ENCODE results near the gene PSMG4.
A peak's percentile ranks its signal among the peaks of the same experiment; 100 is the strongest.
"Not testable (repeated sequence)": the region's sequence is repeated elsewhere in the genome, so short reads cannot be mapped to it uniquely, and the experiment has no call there.

The PSMG4 gene

GRCh38 chr6:3230900-3231246, 27.9 kb upstream of the PSMG4 start:
- DNase-seq = no peak

- no peak for DNase-seq
Observed at GRCh38 chr6:3231247-3232016, 27.3 kb upstream of the PSMG4 start.

- no peak for DNase-seq
Observed at GRCh38 chr6:3232017-3232945, 26.5 kb upstream of the PSMG4 start.

GRCh38 chr6:3233321-3233720, 25.4 kb upstream of the PSMG4 start:
- DNase-seq = no peak

GRCh38 chr6:3233904-3234303, 24.8 kb upstream of the PSMG4 start:
- no peak for DNase-seq

- no peak for DNase-seq
Observed at GRCh38 chr6:3235486-3235885, 23.3 kb upstream of the PSMG4 start.

GRCh38 chr6:3236005-3236404, 22.7 kb upstream of the PSMG4 start:
- no peak for DNase-seq

- no peak for DNase-seq
Observed at GRCh38 chr6:3237761-3238662, 20.7 kb upstream of the PSMG4 start.

GRCh38 chr6:3239110-3239830, 19.5 kb upstream of the PSMG4 start:
- no peak for DNase-seq

- no peak for DNase-seq
Observed at GRCh38 chr6:3240595-3240994, 18.2 kb upstream of the PSMG4 start.

- not testable (repeated sequence) for DNase-seq
Observed at GRCh38 chr6:3241745-3242144, 17.0 kb upstream of the PSMG4 start.

- DNase-seq = no peak
Observed at GRCh38 chr6:3242768-3243167, 16.0 kb upstream of the PSMG4 start.

GRCh38 chr6:3244003-3244831, 14.5 kb upstream of the PSMG4 start:
- DNase-seq = no peak

GRCh38 chr6:3244832-3245161, 13.9 kb upstream of the PSMG4 start:
- not testable (repeated sequence) for DNase-seq

- no peak for DNase-seq
Observed at GRCh38 chr6:3245216-3245615, 13.5 kb upstream of the PSMG4 start.

GRCh38 chr6:3247255-3248146, 11.2 kb upstream of the PSMG4 start:
- DNase-seq = no peak

GRCh38 chr6:3249821-3250220, 8.9 kb upstream of the PSMG4 start:
- DNase-seq = no peak

- no peak for DNase-seq
Observed at GRCh38 chr6:3250231-3250675, 8.5 kb upstream of the PSMG4 start.

- peak; percentile 78 to 79 for DNase-seq
Observed at GRCh38 chr6:3251462-3252314, 7.1 kb upstream of the PSMG4 start.
